Measurements from ENCODE around the gene CMTM2.

GRCh38 chr16:66562986-66563385, 16.3 kb upstream of the CMTM2 start:
- TF ChIP-seq ZNF274 (IDR thresholded peaks at IDR 0.05; ENCODE audit: low read depth, low read length): no peak
- no peak for TF ChIP-seq YY1 (IDR thresholded peaks at IDR 0.05; ENCODE audit: insufficient read depth, insufficient read length)
